ENCODE measurements around the gene USP49.

GRCh38 chr6:41750374-41750773 lies 144.8 kb downstream of the USP49 start:
- TF ChIP-seq, protein P1, sequence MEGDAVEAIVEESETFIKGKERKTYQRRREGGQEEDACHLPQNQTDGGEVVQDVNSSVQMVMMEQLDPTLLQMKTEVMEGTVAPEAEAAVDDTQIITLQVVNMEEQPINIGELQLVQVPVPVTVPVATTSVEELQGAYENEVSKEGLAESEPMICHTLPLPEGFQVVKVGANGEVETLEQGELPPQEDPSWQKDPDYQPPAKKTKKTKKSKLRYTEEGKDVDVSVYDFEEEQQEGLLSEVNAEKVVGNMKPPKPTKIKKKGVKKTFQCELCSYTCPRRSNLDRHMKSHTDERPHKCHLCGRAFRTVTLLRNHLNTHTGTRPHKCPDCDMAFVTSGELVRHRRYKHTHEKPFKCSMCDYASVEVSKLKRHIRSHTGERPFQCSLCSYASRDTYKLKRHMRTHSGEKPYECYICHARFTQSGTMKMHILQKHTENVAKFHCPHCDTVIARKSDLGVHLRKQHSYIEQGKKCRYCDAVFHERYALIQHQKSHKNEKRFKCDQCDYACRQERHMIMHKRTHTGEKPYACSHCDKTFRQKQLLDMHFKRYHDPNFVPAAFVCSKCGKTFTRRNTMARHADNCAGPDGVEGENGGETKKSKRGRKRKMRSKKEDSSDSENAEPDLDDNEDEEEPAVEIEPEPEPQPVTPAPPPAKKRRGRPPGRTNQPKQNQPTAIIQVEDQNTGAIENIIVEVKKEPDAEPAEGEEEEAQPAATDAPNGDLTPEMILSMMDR (conservative IDR thresholded peaks at IDR 0.05; ENCODE audit: low read length): no peak
- TF ChIP-seq EZH2phosphoT487 (IDR thresholded peaks at IDR 0.05; ENCODE audit: borderline replicate concordance, low read depth, low read length): no peak

Measured in OCI-LY7 (cell line).